Activated naive CD8-positive, alpha-beta T cell (primary cell): ENCODE measurements around the gene GDE1.
"Not testable (repeated sequence)": the region's sequence is repeated elsewhere in the genome, so short reads cannot be mapped to it uniquely, and the experiment has no call there.

ENCODE experiments used
- H3K27ac Mint-ChIP-seq: one replicate; pipeline ENCODE4 v1.8.0; 2021; ENCODE audit warnings: mixed read lengths
- H3K27me3 Mint-ChIP-seq: one replicate; pipeline ENCODE4 v1.8.0; 2021; ENCODE audit warnings: mixed read lengths
- H3K36me3 Mint-ChIP-seq: one replicate; pipeline ENCODE4 v1.8.0; 2021; ENCODE audit warnings: mixed read lengths
- H3K4me1 Mint-ChIP-seq: one replicate; pipeline ENCODE4 v1.8.0; 2021; ENCODE audit warnings: low read depth, mixed read lengths
- H3K4me3 Mint-ChIP-seq: one replicate; pipeline ENCODE4 v1.8.0; 2021; ENCODE audit warnings: mild to moderate bottlenecking, mixed read lengths
- H3K9me3 Mint-ChIP-seq: one replicate; pipeline ENCODE4 v1.8.0; 2021; ENCODE audit warnings: low read depth, mixed read lengths

Gene GDE1, protein sequence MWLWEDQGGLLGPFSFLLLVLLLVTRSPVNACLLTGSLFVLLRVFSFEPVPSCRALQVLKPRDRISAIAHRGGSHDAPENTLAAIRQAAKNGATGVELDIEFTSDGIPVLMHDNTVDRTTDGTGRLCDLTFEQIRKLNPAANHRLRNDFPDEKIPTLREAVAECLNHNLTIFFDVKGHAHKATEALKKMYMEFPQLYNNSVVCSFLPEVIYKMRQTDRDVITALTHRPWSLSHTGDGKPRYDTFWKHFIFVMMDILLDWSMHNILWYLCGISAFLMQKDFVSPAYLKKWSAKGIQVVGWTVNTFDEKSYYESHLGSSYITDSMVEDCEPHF

DNA sequence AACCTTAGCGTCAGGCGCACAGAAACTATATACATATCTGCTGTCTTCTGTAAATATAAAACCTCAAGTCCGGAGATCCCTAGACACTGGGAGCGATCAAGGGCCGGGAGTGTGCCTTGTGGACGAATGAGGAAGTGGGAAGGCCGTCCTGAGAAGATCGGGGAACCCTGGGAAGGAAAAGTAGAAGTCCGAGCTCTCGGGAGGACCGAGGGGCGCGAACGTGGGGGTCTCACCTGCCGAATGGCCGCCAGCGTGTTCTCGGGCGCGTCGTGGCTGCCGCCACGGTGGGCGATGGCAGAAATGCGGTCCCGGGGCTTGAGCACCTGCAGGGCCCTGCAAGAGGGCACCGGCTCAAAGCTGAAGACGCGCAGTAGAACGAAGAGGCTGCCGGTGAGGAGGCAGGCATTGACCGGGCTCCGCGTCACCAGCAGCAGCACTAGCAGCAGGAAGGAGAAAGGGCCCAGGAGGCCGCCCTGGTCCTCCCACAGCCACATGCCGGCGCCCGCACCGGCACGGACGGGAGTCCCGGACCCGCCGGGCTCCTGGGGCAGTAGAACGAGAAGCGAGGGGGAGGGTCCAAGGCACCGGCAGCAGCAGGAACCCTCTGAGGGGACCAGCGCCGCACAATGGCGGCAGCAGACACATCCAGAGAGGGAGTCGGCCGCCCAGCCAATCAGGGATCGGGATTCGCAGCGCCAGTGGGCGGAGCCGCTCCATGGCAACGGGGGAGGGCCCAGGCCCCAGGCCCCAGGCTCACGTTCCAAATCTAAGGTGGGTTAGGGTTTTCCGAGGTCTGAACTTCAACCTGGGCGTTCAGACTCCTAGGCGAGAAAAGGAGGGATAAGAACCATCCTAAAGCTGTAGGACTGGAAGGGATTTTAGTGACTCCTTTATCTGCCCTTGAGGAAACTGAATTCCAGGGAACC lies at the start of gene GDE1:
GDE1 (minus strand) TSS at position 628 of the 926 bp plus-strand sequence; CDS start at position 494, 134 bp downstream.
- Mint-ChIP-seq H3K4me1 (peaks cover 61% of the 10 kb centered on the region), H3K36me3 (peaks cover 8% of the 10 kb centered on the region), H3K27ac (peak within 1 kb of the TSS; percentile 88), H3K4me3 (peak within 1 kb of the TSS; percentile 95), H3K27me3 (no peaks in the 10 kb centered on the region), H3K9me3 (no peaks in the 10 kb centered on the region)

DNA sequence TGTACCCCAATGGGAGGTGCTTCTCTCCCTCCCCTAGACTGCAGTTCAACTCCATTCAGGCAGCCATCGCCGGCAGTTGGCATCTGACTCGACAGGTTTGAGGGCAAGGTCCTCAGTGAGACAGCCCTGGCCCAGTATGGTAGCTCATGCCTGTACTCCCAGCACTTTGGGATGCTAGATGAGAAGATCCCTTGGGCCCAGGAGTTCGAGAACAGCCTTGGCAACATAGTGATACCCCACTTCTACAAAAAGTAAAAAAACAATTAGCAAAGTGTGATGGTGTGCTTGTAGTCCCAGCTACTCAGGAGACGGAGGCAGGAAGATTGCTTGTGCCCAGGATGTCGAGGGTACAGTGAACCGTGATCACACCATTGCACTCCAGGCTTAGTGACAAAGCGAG lies 45.7 kb upstream of the GDE1 start:
- Mint-ChIP-seq H3K36me3 (peaks cover 8% of the 10 kb centered on the region), H3K9me3 (no peaks in the 10 kb centered on the region)

DNA sequence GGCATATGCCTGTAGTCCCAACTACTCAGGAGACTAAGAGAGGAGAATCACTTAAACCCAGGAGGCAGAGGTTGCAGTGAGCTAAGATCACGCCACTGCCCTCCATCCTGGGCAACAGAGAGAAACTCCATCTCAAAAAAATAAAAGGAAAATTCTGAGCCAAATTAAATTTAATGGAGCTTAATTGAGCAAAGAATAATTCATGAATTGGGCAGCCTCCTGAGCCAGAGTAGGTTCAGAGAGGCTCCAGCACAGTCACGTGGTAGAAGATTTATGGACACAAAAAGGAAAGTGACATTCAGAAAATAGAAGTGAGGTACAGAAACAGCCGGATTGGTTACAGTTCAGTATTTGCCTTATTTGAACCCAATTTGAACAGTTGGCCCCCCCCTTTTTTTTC lies 44.5 kb upstream of the GDE1 start:
- peaks cover 8% of the 10 kb centered on the region for H3K36me3 Mint-ChIP-seq
- peaks cover under 1% of the 10 kb centered on the region for H3K4me1 Mint-ChIP-seq
- H3K27me3 Mint-ChIP-seq: no peaks in the 10 kb centered on the region
- no peak overlapping the region for H3K4me3 Mint-ChIP-seq
- H3K27ac Mint-ChIP-seq: no peak overlapping the region
- H3K9me3 Mint-ChIP-seq: no peaks in the 10 kb centered on the region

More for the DNA sequence above, 45.7 kb upstream of the GDE1 start:
- Mint-ChIP-seq H3K27me3 (no peaks in the 10 kb centered on the region), H3K4me1 (no peaks in the 10 kb centered on the region), H3K27ac (no peak overlapping the region), H3K4me3 (no peak overlapping the region)

DNA sequence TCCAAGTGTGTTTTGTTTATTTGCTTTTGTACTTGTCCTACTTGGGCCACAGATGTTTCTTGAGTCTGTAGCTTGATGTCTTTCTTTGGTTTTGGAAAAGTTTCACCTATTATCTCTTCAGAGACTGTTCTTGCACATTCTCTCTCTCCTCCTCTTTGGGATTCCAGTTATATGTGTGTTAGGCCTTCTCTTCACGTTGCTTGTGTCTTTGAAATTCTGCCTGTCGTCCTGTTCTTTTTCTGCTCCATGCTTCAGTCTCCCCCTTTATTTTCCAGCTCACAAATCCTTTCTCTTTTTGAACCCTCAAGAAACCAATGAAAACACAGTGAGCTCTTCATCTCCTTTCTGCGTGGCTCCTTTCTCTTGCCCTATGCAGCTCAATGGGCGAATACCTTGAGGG lies 41.5 kb upstream of the GDE1 start:
- Mint-ChIP-seq H3K4me1 (peaks cover 5% of the 10 kb centered on the region), H3K27ac (no peak overlapping the region), H3K4me3 (no peak overlapping the region), H3K36me3 (peaks cover 8% of the 10 kb centered on the region), H3K9me3 (no peaks in the 10 kb centered on the region), H3K27me3 (no peaks in the 10 kb centered on the region)

DNA sequence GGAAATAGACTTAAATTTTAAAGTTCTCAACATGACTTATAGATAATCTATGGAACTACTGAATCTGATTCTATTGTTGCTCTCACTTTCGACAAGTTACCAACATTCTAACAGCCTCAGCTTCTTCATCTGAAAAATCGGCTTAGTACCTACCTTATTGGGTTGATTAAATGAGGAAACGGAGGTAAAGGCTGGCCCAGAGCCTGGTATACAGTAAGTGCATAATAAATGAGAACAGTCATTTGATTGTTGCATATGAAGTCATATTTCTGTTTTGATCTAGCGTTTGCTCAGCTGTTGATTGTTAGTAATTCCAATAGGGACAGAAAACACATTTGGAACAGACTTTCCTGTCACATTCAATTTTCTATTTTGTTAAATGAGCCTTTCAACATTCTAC lies 38.2 kb upstream of the GDE1 start:
- Mint-ChIP-seq H3K36me3 (peaks cover 5% of the 10 kb centered on the region), H3K4me3 (no peak overlapping the region), H3K27ac (no peak overlapping the region), H3K9me3 (no peaks in the 10 kb centered on the region), H3K27me3 (no peaks in the 10 kb centered on the region), H3K4me1 (peaks cover 15% of the 10 kb centered on the region)

DNA sequence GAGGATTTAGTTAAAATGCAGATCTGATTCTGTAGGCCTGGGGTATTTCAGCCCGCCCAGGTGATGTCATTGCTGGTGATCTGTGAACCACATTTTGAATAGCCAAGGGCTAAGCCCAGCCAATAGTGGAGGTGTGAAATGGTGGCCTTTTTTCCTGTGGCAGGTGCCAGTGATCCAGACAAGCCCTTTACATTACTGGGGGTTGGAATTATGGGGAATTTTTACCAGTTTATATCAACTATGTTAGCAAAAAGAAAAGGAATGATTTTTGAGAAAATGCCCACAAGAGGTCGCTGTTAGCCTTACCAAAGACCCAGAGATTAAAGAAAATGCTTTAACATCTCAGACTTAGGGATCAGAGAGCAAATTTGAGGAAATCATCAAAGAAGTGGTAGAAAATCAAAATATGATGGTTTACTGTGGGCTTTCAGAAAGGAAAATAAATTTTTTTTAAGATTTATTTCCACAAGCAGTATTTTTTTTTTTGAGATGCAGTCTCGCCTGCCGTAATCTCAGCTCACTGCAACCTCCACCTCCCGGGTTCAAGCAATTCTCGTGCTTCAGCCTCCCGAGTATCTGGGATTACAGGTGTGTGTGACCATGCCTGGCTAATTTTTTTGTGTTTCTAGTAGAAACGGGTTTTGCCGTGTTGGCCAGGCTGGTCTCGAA lies 37.5 kb upstream of the GDE1 start:
- H3K4me1 Mint-ChIP-seq: peaks cover 19% of the 10 kb centered on the region
- H3K36me3 Mint-ChIP-seq: peaks cover 5% of the 10 kb centered on the region
- no peaks in the 10 kb centered on the region for H3K9me3 Mint-ChIP-seq
- no peak overlapping the region for H3K27ac Mint-ChIP-seq
- H3K4me3 Mint-ChIP-seq: no peak overlapping the region
- no peaks in the 10 kb centered on the region for H3K27me3 Mint-ChIP-seq

DNA sequence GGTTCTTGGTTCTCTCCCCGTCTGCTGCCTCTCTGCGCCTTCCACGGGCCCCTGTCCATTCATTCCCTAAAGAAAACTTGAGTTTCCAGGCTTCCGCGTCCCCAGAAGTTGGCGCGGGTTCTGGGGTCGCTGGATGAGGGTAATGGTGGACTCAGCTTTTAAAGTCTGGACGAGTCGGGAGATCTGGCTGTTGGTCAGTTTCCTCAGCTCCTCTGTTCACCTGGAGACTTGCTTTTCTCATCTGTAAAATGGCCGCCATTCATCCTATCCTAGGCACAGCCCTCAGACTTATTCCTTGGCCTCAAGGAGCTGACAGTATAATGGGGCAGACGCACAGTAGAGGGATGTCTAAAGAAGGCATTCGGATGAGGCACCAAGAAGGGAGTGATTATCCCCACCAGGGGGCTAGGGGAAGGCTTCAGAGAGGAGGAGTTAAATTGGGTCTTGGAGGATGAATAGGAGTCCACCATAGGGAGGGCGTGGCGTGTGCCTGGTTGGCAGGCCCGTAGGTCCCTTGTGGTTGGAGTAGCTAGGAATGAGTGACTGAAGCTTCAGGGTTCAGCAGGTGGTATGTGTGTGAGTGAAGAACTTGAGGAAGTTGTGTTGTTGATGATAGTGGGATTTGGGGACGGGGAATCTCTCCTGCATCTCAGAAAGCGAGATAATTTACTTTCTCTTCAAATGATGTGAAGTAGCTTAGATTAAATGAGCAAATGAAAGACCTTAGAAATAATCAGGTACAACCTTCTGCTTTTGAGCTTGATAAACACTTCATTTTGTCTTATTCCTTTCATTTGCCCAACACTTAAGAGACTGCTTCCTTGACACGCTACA lies 34.3 kb upstream of the GDE1 start:
- Mint-ChIP-seq H3K4me3 (peak overlapping the region; percentile 90), H3K9me3 (no peaks in the 10 kb centered on the region), H3K4me1 (peaks cover 23% of the 10 kb centered on the region), H3K27me3 (no peaks in the 10 kb centered on the region), H3K36me3 (no peaks in the 10 kb centered on the region), H3K27ac (peak overlapping the region; percentile 93)

DNA sequence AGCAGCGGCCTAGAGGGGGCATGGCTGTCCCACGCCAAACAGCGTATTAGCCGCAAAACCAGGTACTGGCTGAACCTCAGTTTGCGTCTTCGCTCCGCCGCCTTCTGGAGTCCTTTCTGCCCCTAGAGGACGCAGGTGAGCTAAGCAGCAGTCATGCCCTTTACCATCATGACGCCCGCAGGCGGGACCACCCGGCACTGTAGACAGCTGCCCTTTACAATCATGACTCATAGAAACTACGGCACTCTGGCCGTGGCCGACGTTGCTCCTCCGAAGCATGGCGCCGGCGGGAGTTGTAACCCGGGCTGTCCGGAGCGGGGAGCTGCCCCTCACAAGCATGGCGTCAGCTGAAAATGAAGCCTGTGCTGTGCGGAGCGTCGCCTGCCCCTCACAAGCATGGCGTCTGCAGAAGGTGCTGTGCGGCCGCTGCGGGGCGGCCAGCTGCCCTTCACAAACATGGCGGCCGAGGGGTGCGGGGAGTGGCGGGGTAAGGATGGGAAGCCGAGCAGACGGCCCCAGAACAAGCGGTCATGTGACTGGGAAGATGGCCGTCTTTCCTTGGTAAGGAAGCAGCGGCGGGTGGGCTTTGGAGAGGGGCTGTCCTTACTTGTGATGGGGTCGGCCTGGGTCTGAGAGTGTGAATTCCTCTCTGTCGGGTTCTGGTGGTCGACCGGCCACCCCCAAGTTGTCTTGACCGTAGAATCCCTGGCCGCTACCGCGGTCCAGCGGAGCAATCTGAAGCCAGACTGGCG lies 33.5 kb upstream of the GDE1 start, which contains the start of gene VPS35L:
VPS35L (plus strand) TSS at position 518 of the 752 bp plus-strand sequence; CDS start at position 545, 27 bp downstream.
- H3K9me3 Mint-ChIP-seq: no peaks in the 10 kb centered on the region
- peaks cover 23% of the 10 kb centered on the region for H3K4me1 Mint-ChIP-seq
- no peaks in the 10 kb centered on the region for H3K36me3 Mint-ChIP-seq
- no peaks in the 10 kb centered on the region for H3K27me3 Mint-ChIP-seq
- H3K4me3 Mint-ChIP-seq: peak within 1 kb of the TSS; percentile 90
- H3K27ac Mint-ChIP-seq: peak within 1 kb of the TSS; percentile 93

DNA sequence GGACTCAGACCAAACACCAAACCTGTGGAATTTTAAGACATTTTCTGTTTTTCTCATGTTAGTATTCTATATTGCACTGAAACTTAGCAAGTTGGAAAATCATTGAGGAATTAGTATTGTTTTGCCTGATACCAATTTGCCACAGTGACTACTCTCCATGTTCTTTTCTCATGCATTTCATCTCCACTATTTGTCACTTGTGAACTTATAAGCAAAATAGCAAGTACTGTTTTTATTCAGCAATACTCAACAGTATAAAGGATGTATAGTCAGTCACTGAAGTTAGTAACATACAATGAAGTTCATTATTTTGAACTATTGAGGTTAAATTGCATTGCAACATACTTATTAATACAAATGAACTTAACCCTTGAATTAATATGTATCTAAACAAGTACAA lies 27.8 kb upstream of the GDE1 start:
- Mint-ChIP-seq H3K27ac (no peak overlapping the region), H3K9me3 (no peaks in the 10 kb centered on the region), H3K27me3 (no peaks in the 10 kb centered on the region), H3K36me3 (peaks cover 2% of the 10 kb centered on the region), H3K4me1 (peaks cover 6% of the 10 kb centered on the region), H3K4me3 (no peak overlapping the region)

DNA sequence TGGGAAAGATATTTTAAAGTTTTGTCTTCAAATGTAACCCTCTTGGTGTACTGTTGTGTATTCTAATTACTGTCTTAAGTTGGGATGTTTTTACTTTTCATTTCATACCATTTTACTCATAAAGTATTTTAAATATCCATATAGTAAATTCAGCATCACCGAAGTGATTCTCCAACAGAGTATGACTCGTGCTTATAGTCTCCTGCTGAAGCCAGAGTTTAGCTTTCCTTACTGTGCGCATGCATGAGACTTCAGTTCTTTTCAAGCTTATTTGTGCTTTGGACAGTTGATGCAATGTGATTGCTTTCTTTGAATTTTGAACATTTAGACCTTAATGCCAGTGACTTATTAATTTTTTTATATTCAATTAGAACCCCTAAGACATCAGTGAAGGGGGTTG lies 26.2 kb upstream of the GDE1 start:
- Mint-ChIP-seq H3K27ac (no peak overlapping the region), H3K4me1 (no peaks in the 10 kb centered on the region), H3K4me3 (no peak overlapping the region), H3K27me3 (no peaks in the 10 kb centered on the region), H3K9me3 (no peaks in the 10 kb centered on the region), H3K36me3 (peaks cover 12% of the 10 kb centered on the region)

DNA sequence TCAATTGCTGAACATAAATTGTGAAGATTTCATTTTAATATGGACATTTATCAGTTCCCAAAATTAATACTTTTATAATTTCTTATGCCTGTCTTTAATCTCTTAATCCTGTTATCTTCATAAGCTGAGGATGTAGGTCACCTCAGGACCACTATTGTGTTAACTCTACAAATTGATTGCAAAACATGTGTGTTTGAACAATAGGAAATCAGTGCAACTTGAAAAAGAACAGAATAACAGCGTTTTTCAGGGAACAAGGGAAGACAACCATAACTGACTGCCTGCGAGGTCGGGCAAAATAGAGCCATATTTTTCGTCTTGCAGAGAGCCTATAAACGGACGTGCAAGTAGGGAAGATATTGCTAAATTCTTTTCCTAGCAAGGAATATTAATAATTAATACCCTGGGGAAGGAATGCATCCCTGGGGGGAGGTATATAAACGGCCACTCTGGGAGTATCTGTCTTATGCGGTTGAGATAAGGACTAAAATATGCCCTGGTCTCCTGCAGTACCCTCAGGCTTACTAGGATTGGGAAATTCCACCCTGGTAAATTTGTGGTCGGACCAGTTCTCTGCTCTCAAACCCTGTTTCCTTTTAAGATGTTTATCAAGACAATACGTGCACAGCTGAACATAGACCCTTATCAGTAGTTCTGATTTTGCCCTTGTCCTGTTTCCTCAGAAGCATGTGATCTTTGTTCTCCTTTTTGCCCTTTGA lies 21.5 kb upstream of the GDE1 start:
- not testable (repeated sequence) for H3K27me3 Mint-ChIP-seq, H3K4me1 Mint-ChIP-seq, H3K27ac Mint-ChIP-seq, H3K4me3 Mint-ChIP-seq, H3K9me3 Mint-ChIP-seq
- H3K36me3 Mint-ChIP-seq: peaks cover 33% of the 10 kb centered on the region

DNA sequence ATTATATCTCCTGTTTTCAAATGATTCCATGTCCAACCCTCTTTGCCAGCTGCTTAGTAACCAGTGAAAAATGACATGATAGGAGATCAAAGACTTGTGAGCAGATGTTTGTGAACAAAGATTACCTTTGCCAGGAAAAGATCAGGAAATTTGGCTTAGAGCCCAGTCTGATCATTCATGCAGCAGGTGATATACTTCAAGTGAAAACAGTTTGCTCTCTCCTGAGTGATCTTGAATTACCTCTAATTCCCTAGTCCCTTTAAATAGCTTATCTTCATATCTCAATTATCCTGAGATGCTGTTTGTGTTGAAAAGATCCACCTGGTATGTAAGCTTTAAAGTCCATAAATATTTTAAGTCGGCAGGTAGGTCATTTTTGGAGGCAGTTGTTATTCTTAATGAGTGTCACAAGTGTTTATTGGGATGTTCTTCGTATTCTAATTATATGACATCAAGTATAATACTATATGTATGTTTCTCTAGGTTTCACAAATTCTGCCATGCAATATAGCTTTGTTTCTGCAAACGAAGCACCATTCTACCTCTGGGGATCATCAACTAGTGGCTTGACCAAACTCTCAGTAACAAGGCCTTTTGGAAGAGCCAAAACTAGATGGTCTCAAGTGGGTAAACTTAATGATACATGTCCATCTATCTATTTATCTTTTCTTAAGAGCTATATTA lies 20.4 kb upstream of the GDE1 start:
- no peaks in the 10 kb centered on the region for H3K4me1 Mint-ChIP-seq
- H3K27ac Mint-ChIP-seq: no peak overlapping the region
- no peak overlapping the region for H3K4me3 Mint-ChIP-seq
- H3K27me3 Mint-ChIP-seq: no peaks in the 10 kb centered on the region
- no peaks in the 10 kb centered on the region for H3K9me3 Mint-ChIP-seq
- peaks cover 32% of the 10 kb centered on the region for H3K36me3 Mint-ChIP-seq
